Upper lobe of left lung (tissue), 6 donors: Measurements from ENCODE around the gene REELD1. TPM values are rescaled to one million over a fixed set of nuclear protein-coding genes. Genes with fewer than 3 reads are reported as not detected.
A peak's percentile ranks its signal among the peaks of the same experiment; 100 is the strongest.

Experiments
- ATAC-seq, 2 donors: fragments of 200-7000 bp; cut with Tn5 transposase; one replicate each; pipeline ENCODE4 v1.9.1; 2022; ENCODE audit warnings: mild to moderate bottlenecking in 2 of 2, moderate library complexity in 2 of 2; ENCODE audit not compliant: low FRiP score in 2 of 2
- DNase-seq, 2 donors: peaks; one replicate each; pipeline ENCODE4 v3.0.0-alpha.2; 2019 to 2020
- H3K27ac ChIP-seq, 4 donors: fragments of 200-600 bp; sonication (generic); one replicate each; pipeline ENCODE4 v1.5.1; 2016 to 2019
- H3K27me3 ChIP-seq, 4 donors: fragments of 200-600 bp; sonication (generic); one replicate each; pipeline ENCODE4 v1.5.1; 2017 to 2019
- H3K36me3 ChIP-seq, 4 donors: fragments of 200-600 bp; sonication (generic); one replicate each; pipeline ENCODE4 v1.5.1; 2016 to 2019
- H3K4me1 ChIP-seq, 4 donors: fragments of 200-600 bp; sonication (generic); one replicate each; pipeline ENCODE4 v1.5.1; 2018 to 2019
- H3K4me3 ChIP-seq, 4 donors: fragments of 200-600 bp; sonication (generic); one replicate each; pipeline ENCODE4 v1.5.1; 2017 to 2019; ENCODE audit warnings: mild to moderate bottlenecking in 2 of 4, moderate library complexity in 1 of 4
- H3K9me3 ChIP-seq, 4 donors: fragments of 200-600 bp; sonication (generic); one replicate each; pipeline ENCODE4 v1.5.1; 2018 to 2019
- EP300 ChIP-seq, 4 donors: sonication (generic); formaldehyde crosslinking; IDR thresholded peaks; one replicate each; pipeline ENCODE4 v1.5.1; 2017; ENCODE audit warnings: antibody characterized with exemption in 4 of 4, control low read depth in 2 of 4
- POLR2A ChIP-seq, 4 donors: fragments of 450-650 bp; IDR thresholded peaks; one replicate each; pipeline ENCODE4 v1.5.1; 2016 to 2017; ENCODE audit warnings: antibody characterized with exemption in 4 of 4, mild to moderate bottlenecking in 2 of 4
- POLR2AphosphoS5 ChIP-seq, 2 donors: sonication (generic); formaldehyde crosslinking; IDR thresholded peaks; one replicate each; pipeline ENCODE4 v1.5.1; 2017; ENCODE audit warnings: antibody characterized with exemption in 2 of 2
- WGBS, 2 donors: methylation state at CpG; one replicate each; pipeline ENCODE4 v1.1.5; 2017 to 2018; 5-methylcytosine and 5-hydroxymethylcytosine counted together
- total RNA-seq, 6 donors: library from RNA; depleted of rRNA in 4 of 6; stranded (reverse); fragments of >200 nt in 4 of 6; gene quantifications; one replicate each; pipeline versions ENCODE4 v1.1.0 to v1.2.1, GENCODE V29; 2016 to 2021
- TF ChIP-seq, protein P1 (sequence below), 6 experiments: fragments of 450-650 bp in 4 of 6; fragments of 200-600 bp in 2 of 6; sonication (generic) in 2 of 6; IDR thresholded peaks; one replicate each; pipeline ENCODE4 v1.5.1; 2016 to 2019; ENCODE audit warnings: antibody characterized with exemption in 6 of 6
- donor health status: DM: no; HTN: no; CAD: no; lungs with moderate emphysema.
- donor health status: DM: no; HTN: yes; CAD: no; lungs with severe emphysema.

The REELD1 gene
- total RNA-seq, 6 donors from 2014 or later = 0.26 to 2.1 (median 0.73) TPM

DNA sequence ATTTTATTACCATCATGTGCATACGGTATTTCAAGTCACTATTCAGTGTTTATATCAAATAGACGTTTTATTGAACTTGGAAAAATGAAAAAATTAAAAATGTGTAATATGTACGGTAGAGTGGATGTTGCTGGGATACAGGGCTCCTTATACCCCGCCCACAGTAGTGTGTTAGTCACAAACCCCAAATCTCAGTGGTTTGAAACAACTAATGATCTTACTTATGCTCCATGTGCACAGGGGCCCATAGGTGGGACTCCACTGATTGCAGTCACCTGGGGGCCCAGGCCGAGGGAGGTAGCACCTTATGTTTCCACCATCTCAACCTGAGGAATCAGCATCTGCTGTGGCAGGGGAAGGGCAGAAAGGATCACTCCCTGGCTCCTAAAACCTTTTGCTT lies 20.7 kb upstream of the REELD1 start:
- peaks cover 0 to 33% (median 13%) of the 10 kb centered on the region in 4 donors for H3K36me3 ChIP-seq
- WGBS, 2 donors = 88 to 93% methylated on average over 5 of the region's 5 CpGs
- DNase-seq (no peak), ATAC-seq (no peak)
- no peak overlapping the region for H3K4me3 ChIP-seq
- H3K4me1 ChIP-seq = peaks cover 10 to 28% (median 14%) of the 10 kb centered on the region in 4 donors
- H3K27ac ChIP-seq = peak overlapping the region in 1 of 4 donors; percentile 77
- no peaks in the 10 kb centered on the region for H3K27me3 ChIP-seq
- TF ChIP-seq POLR2AphosphoS5 (IDR thresholded peaks at IDR 0.05) (no peak), POLR2A (IDR thresholded peaks at IDR 0.05) (no peak), EP300 (IDR thresholded peaks at IDR 0.05) (no peak)
- TF ChIP-seq, protein P1, sequence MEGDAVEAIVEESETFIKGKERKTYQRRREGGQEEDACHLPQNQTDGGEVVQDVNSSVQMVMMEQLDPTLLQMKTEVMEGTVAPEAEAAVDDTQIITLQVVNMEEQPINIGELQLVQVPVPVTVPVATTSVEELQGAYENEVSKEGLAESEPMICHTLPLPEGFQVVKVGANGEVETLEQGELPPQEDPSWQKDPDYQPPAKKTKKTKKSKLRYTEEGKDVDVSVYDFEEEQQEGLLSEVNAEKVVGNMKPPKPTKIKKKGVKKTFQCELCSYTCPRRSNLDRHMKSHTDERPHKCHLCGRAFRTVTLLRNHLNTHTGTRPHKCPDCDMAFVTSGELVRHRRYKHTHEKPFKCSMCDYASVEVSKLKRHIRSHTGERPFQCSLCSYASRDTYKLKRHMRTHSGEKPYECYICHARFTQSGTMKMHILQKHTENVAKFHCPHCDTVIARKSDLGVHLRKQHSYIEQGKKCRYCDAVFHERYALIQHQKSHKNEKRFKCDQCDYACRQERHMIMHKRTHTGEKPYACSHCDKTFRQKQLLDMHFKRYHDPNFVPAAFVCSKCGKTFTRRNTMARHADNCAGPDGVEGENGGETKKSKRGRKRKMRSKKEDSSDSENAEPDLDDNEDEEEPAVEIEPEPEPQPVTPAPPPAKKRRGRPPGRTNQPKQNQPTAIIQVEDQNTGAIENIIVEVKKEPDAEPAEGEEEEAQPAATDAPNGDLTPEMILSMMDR (IDR thresholded peaks at IDR 0.05) = no peak
- no peaks in the 10 kb centered on the region for H3K9me3 ChIP-seq

DNA sequence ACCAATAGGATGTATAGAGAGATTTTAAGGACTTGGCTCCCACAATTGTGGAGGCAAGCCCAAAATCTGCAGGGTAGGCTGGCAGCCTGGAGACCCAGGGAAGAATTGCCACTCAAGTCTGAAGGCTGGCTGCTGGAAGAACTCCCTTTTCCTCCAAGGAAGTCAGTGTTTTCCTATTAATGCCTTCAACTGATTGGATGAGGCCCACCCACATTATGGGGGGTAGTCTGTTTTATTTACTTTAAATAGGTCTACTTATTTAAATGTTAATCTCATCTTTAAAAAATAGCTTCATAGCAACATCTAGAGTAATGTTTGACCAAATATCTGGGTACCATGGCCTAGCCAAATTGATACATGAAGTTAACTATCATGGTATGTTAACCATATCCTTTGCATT lies 20.1 kb upstream of the REELD1 start:
- ATAC-seq = no peak
- Histone ChIP-seq H3K27me3 (no peaks in the 10 kb centered on the region), H3K4me3 (no peak overlapping the region), H3K27ac (peak overlapping the region in 1 of 4 donors; percentile 77), H3K9me3 (no peaks in the 10 kb centered on the region), H3K36me3 (peaks cover 0 to 28% (median 12%) of the 10 kb centered on the region in 4 donors), H3K4me1 (peaks cover 10 to 28% (median 14%) of the 10 kb centered on the region in 4 donors)
- DNase-seq = no peak
- TF ChIP-seq, protein P1 (IDR thresholded peaks at IDR 0.05) = no peak
- TF ChIP-seq EP300 (IDR thresholded peaks at IDR 0.05) = no peak
- TF ChIP-seq POLR2AphosphoS5 (IDR thresholded peaks at IDR 0.05) = no peak
- TF ChIP-seq POLR2A (IDR thresholded peaks at IDR 0.05) = no peak

DNA sequence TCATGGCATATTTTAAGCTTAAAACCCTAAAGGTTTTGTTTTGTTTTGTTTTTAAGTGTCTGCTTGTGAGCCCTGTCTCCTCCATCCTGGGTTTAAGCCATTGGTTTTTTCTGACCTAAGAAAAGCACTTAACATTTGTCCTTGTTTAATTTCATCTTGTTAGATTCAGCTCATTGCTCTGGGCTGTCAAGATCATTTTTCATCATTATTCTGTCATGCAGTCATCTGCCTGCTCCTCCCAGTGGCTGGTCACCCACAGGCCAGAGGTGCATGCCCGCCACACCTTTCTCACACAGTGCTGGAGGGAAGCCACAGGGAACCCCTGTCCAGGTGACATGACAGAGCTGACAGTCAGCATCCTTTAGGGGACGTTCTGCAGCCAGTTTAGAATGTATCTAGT lies 11.7 kb upstream of the REELD1 start:
- H3K27ac ChIP-seq = no peak overlapping the region
- H3K4me1 ChIP-seq = no peaks in the 10 kb centered on the region
- H3K4me3 ChIP-seq = no peak overlapping the region
- ATAC-seq (no peak), DNase-seq (no peak)
- no peaks in the 10 kb centered on the region for H3K27me3 ChIP-seq
- H3K36me3 ChIP-seq = peaks cover 0 to 11% (median 0%) of the 10 kb centered on the region in 4 donors
- no peaks in the 10 kb centered on the region for H3K9me3 ChIP-seq
- no peak for TF ChIP-seq POLR2A (IDR thresholded peaks at IDR 0.05)
- 83 to 90% methylated on average over 2 of the region's 2 CpGs for WGBS, 2 donors

DNA sequence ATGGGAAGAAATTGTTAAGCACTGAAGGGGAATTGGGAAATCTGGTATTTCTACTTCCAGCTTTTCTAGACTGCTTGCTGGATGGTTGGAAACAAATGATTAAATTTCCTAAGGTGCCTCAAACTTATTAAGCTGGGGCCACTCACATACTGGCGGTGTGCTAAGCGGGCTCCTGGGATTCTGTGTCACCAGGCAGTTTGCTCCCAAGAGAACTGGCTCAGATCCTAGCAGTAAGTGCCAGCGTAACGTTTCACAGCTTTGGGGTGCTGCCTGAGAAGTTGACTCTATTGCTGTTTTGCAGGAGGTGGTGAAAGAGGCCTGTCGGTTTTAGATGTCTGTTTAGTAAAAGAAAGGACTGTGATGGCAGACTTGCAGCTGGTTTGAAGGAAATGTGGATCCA lies 6.9 kb upstream of the REELD1 start:
- H3K36me3 ChIP-seq = no peaks in the 10 kb centered on the region
- no peak for TF ChIP-seq POLR2A (IDR thresholded peaks at IDR 0.05)
- TF ChIP-seq, protein P1 (IDR thresholded peaks at IDR 0.05) = no peak
- no peak for TF ChIP-seq POLR2AphosphoS5 (IDR thresholded peaks at IDR 0.05)
- TF ChIP-seq EP300 (IDR thresholded peaks at IDR 0.05) = no peak
- DNase-seq = no peak
- WGBS, 2 donors = 67 to 72% methylated on average over 5 of the region's 5 CpGs
- H3K27ac ChIP-seq = no peak overlapping the region
- ATAC-seq = no peak
- no peak overlapping the region for H3K4me3 ChIP-seq
- no peaks in the 10 kb centered on the region for H3K9me3 ChIP-seq
- H3K27me3 ChIP-seq = no peaks in the 10 kb centered on the region
- no peaks in the 10 kb centered on the region for H3K4me1 ChIP-seq

DNA sequence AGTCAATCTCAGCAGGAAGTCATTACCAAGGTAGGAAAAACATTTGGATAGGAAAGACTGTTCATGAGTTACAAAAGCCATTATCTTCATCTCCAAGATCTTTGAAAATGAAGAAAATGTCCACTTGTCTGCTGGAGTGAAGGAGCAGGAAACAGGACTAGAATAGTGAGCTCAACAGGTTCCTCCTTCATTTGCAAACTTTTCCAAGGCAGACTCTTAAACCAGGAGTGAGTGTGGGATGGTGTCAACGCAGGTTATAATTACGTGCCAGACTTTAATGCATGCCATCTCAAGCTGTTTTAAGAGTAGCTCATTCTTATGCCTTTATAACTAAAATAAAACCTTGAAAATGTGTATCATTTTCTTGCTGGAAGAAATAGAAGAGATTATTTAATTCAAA lies 3.4 kb upstream of the REELD1 start:
- DNase-seq (no peak), ATAC-seq (no peak)
- Histone ChIP-seq H3K4me3 (no peak overlapping the region), H3K27me3 (no peaks in the 10 kb centered on the region), H3K27ac (no peak overlapping the region), H3K9me3 (no peaks in the 10 kb centered on the region), H3K4me1 (no peaks in the 10 kb centered on the region), H3K36me3 (no peaks in the 10 kb centered on the region)
- no peak for TF ChIP-seq POLR2A (IDR thresholded peaks at IDR 0.05)
- no peak for TF ChIP-seq POLR2AphosphoS5 (IDR thresholded peaks at IDR 0.05)
- TF ChIP-seq EP300 (IDR thresholded peaks at IDR 0.05) = no peak
- TF ChIP-seq, protein P1 (IDR thresholded peaks at IDR 0.05) = no peak
- WGBS, 2 donors = 56 to 71% methylated on average over 2 of the region's 2 CpGs
